K562 (cell line): Measurements from ENCODE around the gene TLK2. TPM values are rescaled to one million over a fixed set of nuclear protein-coding genes. Genes with fewer than 3 reads are reported as not detected.
"Not testable (repeated sequence)": the region's sequence is repeated elsewhere in the genome, so short reads cannot be mapped to it uniquely, and the experiment has no call there.

Source experiments
- ATAC-seq: fragments of 200-7000 bp; cut with Tn5 transposase; 3 replicates; pipeline ENCODE4 v1.9.1; 2020; ENCODE audit warnings: moderate library complexity
- BruUV-seq: library from RNA; stranded (reverse); fragments of 400-500 nt; replicated peaks from 2 replicates; lab custom pipeline; 2021; lab: Mats Ljungman, UMichigan
- CTCF ChIA-PET: fragments of 300-600 bp; formaldehyde crosslinking; extraction: SDS; loops from one replicate; lab custom pipeline; 2021; ENCODE audit warnings: low intra/inter-chr PET ratio; lab: Yijun Ruan, JAX
- POLR2A ChIA-PET: fragments of 300-600, 350-650 bp; sonication (Branson Sonifier 250); formaldehyde crosslinking; extraction: SDS; loops from one replicate; lab custom pipeline; 2021; ENCODE audit warnings: antibody characterized with exemption, inconsistent platforms; lab: Yijun Ruan, JAX
- DNase-seq, 4 experiments: peaks; one replicate each; pipeline versions ENCODE4 v3.0.0 to v3.0.0-alpha.2; 2011 to 2018; ENCODE audit warnings: low spot score in 3 of 4, mixed read lengths in 3 of 4; ENCODE audit errors: extremely low read depth in 1 of 4
- FAIRE-seq: peaks from 2 replicates; lab custom pipeline; 2011; peaks lifted over from hg19 to GRCh38; lab: Jason Lieb, UNC
- H2AFZ ChIP-seq: 2 replicates; pipeline ENCODE4 v1.6.0; 2011; ENCODE audit warnings: low read depth, low read length, control low read depth, inconsistent platforms
- H3K27ac ChIP-seq: fragments of 200-600 bp; 3 replicates; pipeline ENCODE4 v1.8.0; 2011; ENCODE audit warnings: low read depth, mild to moderate bottlenecking, control low read depth, inconsistent platforms, low read length, moderate library complexity, mixed read lengths; ENCODE audit errors: extremely low read depth
- H3K27me3 ChIP-seq, 2 experiments: fragments of 300-600 bp in 1 of 2; 2 replicates in 1 of 2; 3 replicates in 1 of 2; pipeline versions ENCODE4 v1.6.0 to v1.8.0; 2011; ENCODE audit warnings: inconsistent platforms in 2 of 2, low read length in 2 of 2, mild to moderate bottlenecking in 1 of 2, mixed read lengths in 1 of 2, moderate library complexity in 1 of 2; ENCODE audit not compliant: control insufficient read depth in 2 of 2, insufficient read depth in 2 of 2
- H3K36me3 ChIP-seq: fragments of 300-600 bp; 3 replicates; pipeline ENCODE4 v1.8.0; 2011; ENCODE audit warnings: mild to moderate bottlenecking, low read length, inconsistent platforms; ENCODE audit not compliant: control insufficient read depth, insufficient read depth
- H3K4me1 ChIP-seq, 2 experiments: fragments of 200-600 bp in 1 of 2; replicated peaks in 1 of 2; 2 replicates in 1 of 2; 3 replicates in 1 of 2; pipeline versions ENCODE4 v1.5.1 to v1.8.0; 2011; ENCODE audit warnings: inconsistent platforms in 2 of 2, low read length in 2 of 2, mild to moderate bottlenecking in 1 of 2, mixed read lengths in 1 of 2, moderate library complexity in 1 of 2; ENCODE audit not compliant: control insufficient read depth in 2 of 2, insufficient read depth in 2 of 2
- H3K4me2 ChIP-seq: 2 replicates; pipeline ENCODE4 v1.6.1; 2011; ENCODE audit warnings: low read length, control low read depth, inconsistent platforms, mixed read lengths; ENCODE audit not compliant: insufficient read depth
- H3K4me3 ChIP-seq: fragments of 200-600 bp; sonication (generic), shearing (Covaris generic); 2 replicates; pipeline ENCODE4 v1.5.1; 2016; ENCODE audit warnings: control low read depth, inconsistent platforms
- H3K79me2 ChIP-seq: fragments of 200-600 bp; 3 replicates; pipeline ENCODE4 v1.8.0; 2011; ENCODE audit warnings: low read length, inconsistent platforms; ENCODE audit not compliant: control insufficient read depth, insufficient read depth
- H3K9ac ChIP-seq, 2 experiments: 2 replicates each; pipeline versions ENCODE4 v1.6.0 to v1.6.1; 2011; ENCODE audit warnings: low read depth in 2 of 2, low read length in 2 of 2, control low read depth in 1 of 2, inconsistent platforms in 1 of 2, mild to moderate bottlenecking in 1 of 2, mixed read lengths in 1 of 2; ENCODE audit not compliant: insufficient read depth in 1 of 2
- H3K9me1 ChIP-seq: one replicate; pipeline ENCODE4 v1.6.0; 2011; ENCODE audit warnings: inconsistent platforms, mild to moderate bottlenecking, low read length, moderate library complexity; ENCODE audit not compliant: control insufficient read depth, insufficient read depth
- H3K9me3 ChIP-seq: replicated peaks from 2 replicates; pipeline ENCODE4 v1.5.1; 2011; ENCODE audit warnings: low read depth, low read length, inconsistent platforms; ENCODE audit not compliant: control insufficient read depth, insufficient read depth
- H4K20me1 ChIP-seq: replicated peaks from 2 replicates; pipeline ENCODE4 v1.6.1; 2011; ENCODE audit warnings: low read length, inconsistent platforms, mixed read lengths; ENCODE audit not compliant: control insufficient read depth, insufficient read depth
- RAD21 ChIP-seq, 2 experiments: fragments of 250-450 bp in 1 of 2; fragments of 450-650 bp in 1 of 2; sonication (Bioruptor Pico) in 1 of 2; formaldehyde crosslinking in 1 of 2; IDR thresholded peaks in 1 of 2; conservative IDR thresholded peaks in 1 of 2; 2 replicates each; pipeline versions ENCODE4 v1.4.0 to v1.8.0; 2020 to 2022; ENCODE audit warnings: mild to moderate bottlenecking in 2 of 2, moderate library complexity in 1 of 2
- SMARCA4 ChIP-seq: fragments of 450-650 bp; IDR thresholded peaks from 2 replicates; pipeline ENCODE4 v1.6.1; 2016
- ZNF316 ChIP-seq: fragments of 450-650 bp; IDR thresholded peaks from 2 replicates; pipeline ENCODE4 v1.6.1; 2016
- WGBS: fragments of 100-300 bp; shearing (Covaris generic); methylation state at CpG from one replicate; pipeline ENCODE4 v1.1.6; 2016; ENCODE audit warnings: low coverage, mixed read lengths; ENCODE audit not compliant: insufficient coverage; ENCODE audit errors: missing lambda C conversion rate; 5-methylcytosine and 5-hydroxymethylcytosine counted together
- in situ Hi-C: fragments of 300-500 bp; cut with MboI; formaldehyde crosslinking; loops from 4 replicates; pipeline ENCODE4 v1.15.0; 2018; ENCODE audit warnings: inconsistent platforms, mixed read lengths
- intact Hi-C: fragments of 100-400 bp; cut with micrococcal nuclease; formaldehyde crosslinking; loops from 2 replicates; pipeline ENCODE4 v1.14.2; 2022
- polyA plus RNA-seq, 8 experiments: library from polyadenylated mRNA; depleted of rRNA in 4 of 8; stranded (reverse) in 5 of 8; unstranded in 3 of 8; fragments of >200 nt; fragmentation: Nextera tagmentation in 2 of 8; fragmentation: Illumina TruSeq in 1 of 8; extraction: Ambion mirVana in 2 of 8; extraction: Trizol in 1 of 8; gene quantifications; 2 replicates each; pipeline versions ENCODE4 v1.2.1 to v1.2.3, GENCODE V29; 2011 to 2014; ENCODE audit warnings: inconsistent platforms in 1 of 8, missing spikeins in 1 of 8
- total RNA-seq, 7 experiments: library from RNA; depleted of rRNA in 6 of 7; stranded (reverse); fragments of >200 nt in 6 of 7; fragmentation: Illumina TruSeq in 2 of 7; extraction: Trizol in 2 of 7; gene quantifications; 2 replicates each; pipeline versions ENCODE4 v1.2.1 to v1.2.3, GENCODE V29; 2011 to 2021; ENCODE audit warnings: low replicate concordance in 1 of 7
- TF ChIP-seq, protein P1 (sequence below), 2 experiments: fragments of 450-650 bp; formaldehyde crosslinking in 1 of 2; IDR thresholded peaks; 2 replicates each; pipeline versions ENCODE4 v1.4.0 to v1.6.1; 2014 to 2020; ENCODE audit warnings: mild to moderate bottlenecking in 2 of 2, borderline replicate concordance in 1 of 2, low read depth in 1 of 2
- TF ChIP-seq, protein P2 (sequence below), 3 experiments: IDR thresholded peaks in 2 of 3; conservative IDR thresholded peaks in 1 of 3; 2 replicates each; pipeline ENCODE4 v1.5.1; 2011 to 2012; ENCODE audit warnings: low read length in 3 of 3, mild to moderate bottlenecking in 3 of 3, control low read depth in 2 of 3, improper control_type of control experiment in 1 of 3, inconsistent platforms in 1 of 3, low read depth in 1 of 3, mixed read lengths in 1 of 3, moderate library complexity in 1 of 3; ENCODE audit not compliant: insufficient read depth in 2 of 3

Gene TLK2
- total and polyA plus RNA-seq, 9 of the 15 experiments (the other 6 are each of a cell fraction or from before 2014, with no cell fraction given): 10.1 to 51.9 (median 32.4) TPM

DNA sequence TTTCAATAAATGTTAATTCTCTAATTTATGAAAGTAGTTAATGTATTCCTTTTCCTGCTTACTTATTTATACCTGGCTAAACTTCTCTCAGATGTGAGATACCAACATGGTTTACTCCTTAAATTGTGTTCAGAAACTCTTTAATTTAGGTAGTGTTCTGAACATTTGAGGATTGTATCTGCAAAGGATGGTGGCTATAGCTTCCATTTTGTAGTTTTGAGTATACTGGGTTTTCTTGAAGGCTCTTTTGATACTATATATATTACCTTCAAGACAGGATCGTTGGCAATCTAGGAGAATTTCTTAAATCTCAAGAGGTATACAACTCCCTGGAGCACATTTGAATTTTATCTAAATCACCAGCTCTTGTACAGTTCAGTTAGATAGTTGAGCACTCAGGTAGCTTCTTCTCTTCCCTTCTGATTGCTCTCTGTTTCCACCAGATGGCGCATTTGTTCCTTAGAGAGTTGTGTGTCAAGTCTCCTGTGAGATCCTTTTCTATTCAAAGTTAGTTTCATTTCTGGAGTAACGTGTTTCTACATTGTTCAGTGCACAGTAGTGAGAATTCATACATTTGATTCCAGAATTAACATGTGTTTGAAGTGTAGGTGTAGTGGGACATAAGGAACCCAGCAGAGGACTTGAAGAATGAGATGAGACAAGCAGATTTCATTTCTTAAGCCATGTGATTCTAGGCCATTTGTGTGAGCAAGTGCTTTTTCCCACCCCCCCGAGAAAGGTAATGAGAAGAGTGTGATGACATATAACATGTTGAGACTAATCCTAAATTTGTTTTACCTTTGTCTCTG lies 74.4 kb downstream of the TLK2 start:
- H3K79me2 ChIP-seq, H3K9me1 ChIP-seq, intact Hi-C loops, H3K27ac ChIP-seq, CTCF ChIA-PET, H3K9me3 ChIP-seq, H3K4me1 ChIP-seq, BruUV-seq, H3K4me3 ChIP-seq, H3K9ac ChIP-seq, H3K36me3 ChIP-seq, H4K20me1 ChIP-seq, in situ Hi-C loops, H3K27me3 ChIP-seq: not testable (repeated sequence)
- FAIRE-seq (peak; percentile 95), ATAC-seq (peak; percentile 99), DNase-seq (peak in 1 of 4 experiments; percentile 12)
- WGBS: 1% methylated on average over 4 of the region's 4 CpGs
- Histone ChIP-seq H3K4me2 (peak overlapping the region; percentile 41; the same call in 1 of the 2 replicates), H2AFZ (peak overlapping the region; percentile 53; the same call in 1 of the 2 replicates)
- TF ChIP-seq SMARCA4 (0 out of 2 replicates have a peak, but pooled peaks have one; percentile 22), RAD21 (CRISPR knock-in tag; conservative IDR thresholded peaks at IDR 0.05 in 1 of 2, IDR thresholded peaks at IDR 0.05 in 1 of 2) (peak; percentile 39 to 73; a peak in 3 of 4 replicates), ZNF316 (0 out of 2 replicates have a peak, but pooled peaks have one; percentile 22)
- TF ChIP-seq, protein P1, sequence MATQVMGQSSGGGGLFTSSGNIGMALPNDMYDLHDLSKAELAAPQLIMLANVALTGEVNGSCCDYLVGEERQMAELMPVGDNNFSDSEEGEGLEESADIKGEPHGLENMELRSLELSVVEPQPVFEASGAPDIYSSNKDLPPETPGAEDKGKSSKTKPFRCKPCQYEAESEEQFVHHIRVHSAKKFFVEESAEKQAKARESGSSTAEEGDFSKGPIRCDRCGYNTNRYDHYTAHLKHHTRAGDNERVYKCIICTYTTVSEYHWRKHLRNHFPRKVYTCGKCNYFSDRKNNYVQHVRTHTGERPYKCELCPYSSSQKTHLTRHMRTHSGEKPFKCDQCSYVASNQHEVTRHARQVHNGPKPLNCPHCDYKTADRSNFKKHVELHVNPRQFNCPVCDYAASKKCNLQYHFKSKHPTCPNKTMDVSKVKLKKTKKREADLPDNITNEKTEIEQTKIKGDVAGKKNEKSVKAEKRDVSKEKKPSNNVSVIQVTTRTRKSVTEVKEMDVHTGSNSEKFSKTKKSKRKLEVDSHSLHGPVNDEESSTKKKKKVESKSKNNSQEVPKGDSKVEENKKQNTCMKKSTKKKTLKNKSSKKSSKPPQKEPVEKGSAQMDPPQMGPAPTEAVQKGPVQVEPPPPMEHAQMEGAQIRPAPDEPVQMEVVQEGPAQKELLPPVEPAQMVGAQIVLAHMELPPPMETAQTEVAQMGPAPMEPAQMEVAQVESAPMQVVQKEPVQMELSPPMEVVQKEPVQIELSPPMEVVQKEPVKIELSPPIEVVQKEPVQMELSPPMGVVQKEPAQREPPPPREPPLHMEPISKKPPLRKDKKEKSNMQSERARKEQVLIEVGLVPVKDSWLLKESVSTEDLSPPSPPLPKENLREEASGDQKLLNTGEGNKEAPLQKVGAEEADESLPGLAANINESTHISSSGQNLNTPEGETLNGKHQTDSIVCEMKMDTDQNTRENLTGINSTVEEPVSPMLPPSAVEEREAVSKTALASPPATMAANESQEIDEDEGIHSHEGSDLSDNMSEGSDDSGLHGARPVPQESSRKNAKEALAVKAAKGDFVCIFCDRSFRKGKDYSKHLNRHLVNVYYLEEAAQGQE (IDR thresholded peaks at IDR 0.05; ENCODE audit: borderline replicate concordance): peak; percentile 25; the same call in 1 of the 2 replicates
- TF ChIP-seq, protein P1 (CRISPR knock-in tag; IDR thresholded peaks at IDR 0.05; ENCODE audit: low read depth): not testable (repeated sequence)
- TF ChIP-seq, protein P2, sequence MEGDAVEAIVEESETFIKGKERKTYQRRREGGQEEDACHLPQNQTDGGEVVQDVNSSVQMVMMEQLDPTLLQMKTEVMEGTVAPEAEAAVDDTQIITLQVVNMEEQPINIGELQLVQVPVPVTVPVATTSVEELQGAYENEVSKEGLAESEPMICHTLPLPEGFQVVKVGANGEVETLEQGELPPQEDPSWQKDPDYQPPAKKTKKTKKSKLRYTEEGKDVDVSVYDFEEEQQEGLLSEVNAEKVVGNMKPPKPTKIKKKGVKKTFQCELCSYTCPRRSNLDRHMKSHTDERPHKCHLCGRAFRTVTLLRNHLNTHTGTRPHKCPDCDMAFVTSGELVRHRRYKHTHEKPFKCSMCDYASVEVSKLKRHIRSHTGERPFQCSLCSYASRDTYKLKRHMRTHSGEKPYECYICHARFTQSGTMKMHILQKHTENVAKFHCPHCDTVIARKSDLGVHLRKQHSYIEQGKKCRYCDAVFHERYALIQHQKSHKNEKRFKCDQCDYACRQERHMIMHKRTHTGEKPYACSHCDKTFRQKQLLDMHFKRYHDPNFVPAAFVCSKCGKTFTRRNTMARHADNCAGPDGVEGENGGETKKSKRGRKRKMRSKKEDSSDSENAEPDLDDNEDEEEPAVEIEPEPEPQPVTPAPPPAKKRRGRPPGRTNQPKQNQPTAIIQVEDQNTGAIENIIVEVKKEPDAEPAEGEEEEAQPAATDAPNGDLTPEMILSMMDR (IDR thresholded peaks at IDR 0.05 in 2 of 3, conservative IDR thresholded peaks at IDR 0.05 in 1 of 3; ENCODE audit: insufficient read depth in 2 of 3, low read depth in 1 of 3, low read length in 3 of 3): peak in 2 of 3 experiments; percentile 25 to 42; a peak in 4 of 6 replicates
- POLR2A ChIA-PET: interaction anchor here (0.7 kb wide), 1 partner anchor 10 kb away, joined by 5 read pairs; no protein-coding TSS in a partner anchor
